GM21529 (cell line): ENCODE results near the gene H6PD.

Experiments used
- ATAC-seq: cut with Tn5 transposase; IDR thresholded peaks from one replicate; pipeline ENCODE4 v1.9.1; 2021; ENCODE audit not compliant: unreplicated experiment

The H6PD gene

DNA sequence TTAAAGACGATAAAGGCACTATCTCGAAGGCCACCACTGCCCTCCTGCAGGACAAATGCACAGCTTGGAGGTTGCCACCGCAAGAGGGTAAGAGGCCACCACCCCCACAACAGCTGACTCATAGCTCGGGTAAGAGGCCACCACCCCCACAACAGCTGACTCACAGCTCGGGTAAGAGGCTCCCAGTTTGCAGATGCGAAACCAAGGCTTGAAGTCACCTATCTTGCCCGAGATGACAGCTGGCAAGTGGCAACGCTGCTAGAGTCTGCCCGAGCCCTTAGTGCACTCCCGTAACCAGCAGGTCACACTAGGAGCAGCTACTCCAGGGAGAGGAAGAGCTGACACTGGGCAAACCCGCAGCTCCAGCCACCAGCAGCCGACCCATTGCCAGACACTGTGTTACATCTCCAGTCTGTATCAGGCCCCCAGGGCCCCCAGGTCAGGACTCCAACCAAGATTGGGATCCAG, 41.0 kb downstream of the H6PD start:
- peak; percentile 92 for ATAC-seq

DNA sequence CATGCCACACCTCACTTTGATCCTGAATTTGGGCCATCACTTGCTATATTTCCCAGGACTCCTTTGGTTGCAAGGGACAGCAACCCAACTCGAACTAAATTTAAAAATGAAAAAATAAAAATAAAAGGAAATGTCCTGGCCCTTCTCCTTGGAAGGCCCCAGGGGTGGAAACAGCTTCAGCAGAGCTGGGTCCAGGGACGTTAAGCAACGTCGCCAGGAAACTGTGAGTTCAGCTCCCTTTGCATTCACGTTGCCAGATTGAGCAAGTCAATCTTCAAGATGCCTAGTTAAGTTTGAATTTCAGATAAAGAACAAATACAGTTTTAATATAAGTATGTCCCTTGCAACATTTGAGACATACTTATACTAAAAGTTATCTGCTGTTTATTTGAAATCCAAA, 43.5 kb downstream of the H6PD start:
- ATAC-seq: no peak

DNA sequence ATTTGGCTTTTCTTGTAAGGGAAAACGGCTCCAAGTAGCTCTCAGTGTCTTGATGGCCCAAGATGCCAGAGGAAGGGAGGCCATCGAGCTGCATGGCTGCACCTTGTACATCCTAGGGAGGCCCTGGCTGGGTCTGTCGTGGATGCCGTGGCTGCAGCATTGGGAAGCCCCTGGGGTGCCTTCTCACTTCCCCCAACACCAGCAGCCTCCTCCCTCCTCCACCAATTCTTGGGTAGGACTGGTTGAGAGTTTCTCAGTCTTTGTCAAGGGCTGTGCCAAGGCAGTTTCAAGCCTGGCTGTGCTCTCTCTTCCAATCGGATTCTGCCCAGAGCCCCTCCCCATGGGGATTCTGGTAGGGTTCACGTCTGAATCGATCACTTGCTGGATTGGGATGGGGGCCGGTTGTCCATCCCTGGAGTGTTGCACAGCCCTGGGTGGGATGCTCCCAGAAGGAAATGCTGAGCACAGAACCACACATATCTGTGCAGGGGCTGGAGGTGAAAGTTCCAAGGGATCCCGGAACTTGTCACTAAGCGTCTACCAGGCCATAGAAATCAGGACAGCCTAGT, 44.1 kb downstream of the H6PD start:
- ATAC-seq: no peak

DNA sequence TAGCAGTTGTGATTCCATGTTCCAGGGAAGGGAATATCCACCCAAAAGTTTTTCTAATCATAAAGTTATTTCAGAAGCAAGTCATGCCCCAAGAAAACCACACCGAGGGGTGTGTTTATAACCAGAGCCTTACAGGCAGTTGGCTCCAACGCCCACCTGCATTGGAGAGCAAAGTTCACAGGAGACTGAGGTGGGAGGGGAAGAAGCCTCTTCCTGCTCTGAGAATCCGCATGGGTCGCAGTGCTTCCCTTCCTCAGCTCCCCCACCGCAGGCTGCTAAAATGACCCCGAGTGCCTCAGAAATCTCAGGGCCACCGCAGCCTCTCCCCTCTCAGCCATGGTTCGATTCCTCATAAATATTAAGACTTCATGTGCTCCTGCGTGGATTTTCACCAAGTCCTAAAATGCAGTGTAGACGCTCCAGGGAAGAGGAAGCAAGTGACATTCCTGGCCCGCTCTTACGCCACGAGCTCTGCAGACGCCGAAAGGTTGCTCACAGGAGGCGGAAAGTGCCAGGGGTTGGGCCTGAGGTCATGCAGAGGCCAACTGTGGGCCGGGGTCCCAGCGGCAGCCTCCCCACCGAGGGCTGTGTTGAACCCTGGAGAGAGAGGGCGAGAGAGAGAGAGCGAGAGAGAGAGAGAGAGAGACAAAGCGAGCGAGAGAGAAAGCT, 44.7 kb downstream of the H6PD start:
- no peak for ATAC-seq

DNA sequence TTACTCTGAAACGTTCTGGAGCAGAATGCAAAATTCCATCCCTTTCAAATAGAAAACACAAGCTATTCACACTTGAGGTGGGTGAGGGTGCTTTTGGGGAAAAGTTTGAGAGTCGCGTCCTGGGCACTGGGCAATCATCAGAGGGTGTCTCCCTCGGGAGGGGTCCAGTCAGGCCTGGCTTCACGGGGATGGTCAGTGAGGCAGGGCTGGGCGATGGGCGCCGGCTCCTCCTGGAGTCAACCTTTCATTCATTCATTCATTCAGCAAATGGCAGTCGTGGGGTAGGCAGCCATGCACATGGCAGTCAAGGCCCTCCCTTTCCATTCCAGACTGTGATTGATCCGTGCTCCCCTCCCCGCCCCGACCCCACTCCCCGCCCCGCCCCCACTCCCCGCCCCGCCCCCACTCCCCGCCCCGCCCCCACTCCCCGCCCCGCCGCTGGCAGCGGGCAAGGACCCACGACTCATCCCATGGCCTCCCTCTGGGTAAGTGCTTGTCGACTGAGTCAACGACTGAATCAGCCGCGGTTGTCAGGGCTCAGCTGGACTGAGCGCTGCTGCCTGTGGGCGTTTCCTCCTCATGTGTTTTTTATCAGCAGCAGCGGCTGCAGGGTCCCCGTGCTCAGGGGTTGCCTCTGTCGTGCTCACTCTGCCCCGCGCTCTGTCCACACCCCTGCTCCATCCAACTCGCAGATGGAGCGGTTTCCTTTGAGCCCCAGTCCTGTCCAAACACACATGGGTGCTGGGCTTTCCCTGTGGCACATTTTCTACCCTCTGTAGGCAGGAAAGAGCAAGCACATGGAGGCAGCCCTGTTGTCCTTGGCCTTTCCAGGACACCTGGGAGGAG, 45.7 kb downstream of the H6PD start:
- ATAC-seq: no peak

DNA sequence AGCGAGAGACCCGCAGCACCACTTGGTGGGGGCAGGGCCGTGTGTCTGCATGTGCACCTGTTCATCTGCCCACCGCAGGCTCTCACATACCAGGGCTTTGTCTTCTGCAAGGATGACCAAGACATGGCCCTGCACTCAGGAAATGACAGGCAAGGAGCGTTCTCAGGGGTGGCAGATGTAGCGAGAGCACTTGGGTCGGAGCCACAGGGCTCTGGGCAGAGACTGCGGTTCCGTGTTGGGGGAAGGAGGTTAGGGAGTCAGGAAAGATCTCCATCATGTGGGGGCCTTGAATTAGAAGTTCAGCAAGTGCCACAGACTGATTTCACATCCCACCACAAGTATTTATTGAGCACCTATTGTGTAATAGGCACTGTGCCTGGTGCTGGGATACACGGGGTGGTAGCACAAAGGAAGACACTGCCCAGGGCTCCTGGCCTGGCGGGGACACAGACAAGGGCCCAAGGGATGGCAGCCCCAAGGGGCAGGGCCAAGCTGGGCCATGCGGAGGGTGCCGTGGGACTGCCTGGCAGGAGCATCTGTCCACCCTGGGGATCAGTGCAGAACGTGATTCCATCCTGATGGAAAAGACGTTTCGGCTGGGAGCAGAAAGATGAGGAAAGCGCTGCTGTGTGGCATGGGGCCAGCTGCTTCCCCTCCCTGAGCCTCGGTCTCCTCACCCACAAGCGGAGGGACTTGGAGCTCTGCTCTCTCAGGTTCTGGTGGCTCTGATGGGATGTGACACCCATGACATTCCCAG, 46.7 kb downstream of the H6PD start:
- no peak for ATAC-seq

DNA sequence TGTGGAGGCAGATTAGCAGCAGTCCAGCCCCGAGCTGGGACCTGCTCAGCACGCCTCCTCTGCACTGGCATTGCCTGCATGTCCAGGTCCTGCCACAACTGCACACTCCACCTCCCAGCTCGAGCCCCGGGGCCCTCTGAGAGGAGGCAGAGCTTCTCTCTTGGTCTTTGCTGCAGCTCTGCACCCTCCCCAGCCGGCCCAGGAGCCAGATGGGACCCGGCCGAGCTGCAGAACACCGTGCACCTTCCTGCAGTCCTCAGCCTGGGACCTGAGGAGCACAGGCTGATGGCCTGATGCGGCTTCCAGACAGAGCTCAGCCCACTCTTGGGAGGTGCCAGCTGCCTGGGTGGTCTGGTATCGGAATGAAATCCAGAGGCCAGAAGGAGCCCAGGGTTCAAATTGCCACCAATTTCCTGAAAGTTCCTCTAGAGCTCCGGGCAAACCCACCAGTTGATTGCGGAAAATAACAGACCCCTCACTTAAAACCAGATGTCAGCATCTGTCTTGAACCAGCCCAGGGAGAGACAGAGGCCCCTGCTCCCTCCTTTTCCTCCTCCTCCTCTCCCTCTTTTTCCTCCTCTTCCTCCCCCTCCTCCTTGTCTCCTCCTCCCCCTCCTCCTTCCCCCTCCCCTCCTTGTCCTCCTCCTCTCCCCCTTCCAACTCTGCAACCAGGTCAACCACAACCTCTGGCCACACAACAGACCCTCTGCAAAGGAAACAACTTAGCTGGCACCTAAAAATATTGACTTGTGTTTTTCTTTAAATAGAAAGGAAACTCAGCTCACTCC, 47.5 kb downstream of the H6PD start:
- no peak for ATAC-seq

DNA sequence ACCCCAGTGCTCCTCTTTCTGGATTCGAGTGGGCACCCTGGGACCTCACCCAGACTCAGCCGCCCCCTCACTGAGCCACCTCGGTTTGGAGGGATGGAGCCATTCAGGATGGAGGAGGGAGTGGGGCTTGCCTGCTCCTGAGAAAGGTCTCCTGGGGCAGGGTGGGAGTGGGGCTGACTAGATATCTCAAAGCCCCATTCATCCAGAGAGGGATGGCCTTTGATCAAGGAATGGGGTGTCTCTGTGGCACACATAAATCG, 48.1 kb downstream of the H6PD start:
- no peak for ATAC-seq

DNA sequence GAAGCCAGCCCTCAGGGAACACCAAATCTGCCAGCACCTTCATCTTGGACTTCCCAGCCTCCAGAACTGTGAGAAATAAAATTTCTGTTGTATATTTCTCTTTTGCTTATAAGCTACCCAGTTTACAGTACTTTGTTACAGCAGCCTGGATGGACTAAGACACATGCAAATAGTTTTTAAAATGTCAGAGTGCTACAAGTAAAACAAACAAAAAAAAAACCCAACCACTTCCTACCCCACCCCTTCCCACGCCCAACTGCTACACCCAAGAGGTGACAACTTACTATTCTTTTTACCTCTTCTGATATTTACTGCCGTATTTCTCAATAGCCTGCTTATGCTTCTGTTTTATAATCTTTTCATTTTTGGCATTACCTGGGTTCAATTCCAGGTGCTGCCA, 49.5 kb downstream of the H6PD start:
- ATAC-seq: no peak

DNA sequence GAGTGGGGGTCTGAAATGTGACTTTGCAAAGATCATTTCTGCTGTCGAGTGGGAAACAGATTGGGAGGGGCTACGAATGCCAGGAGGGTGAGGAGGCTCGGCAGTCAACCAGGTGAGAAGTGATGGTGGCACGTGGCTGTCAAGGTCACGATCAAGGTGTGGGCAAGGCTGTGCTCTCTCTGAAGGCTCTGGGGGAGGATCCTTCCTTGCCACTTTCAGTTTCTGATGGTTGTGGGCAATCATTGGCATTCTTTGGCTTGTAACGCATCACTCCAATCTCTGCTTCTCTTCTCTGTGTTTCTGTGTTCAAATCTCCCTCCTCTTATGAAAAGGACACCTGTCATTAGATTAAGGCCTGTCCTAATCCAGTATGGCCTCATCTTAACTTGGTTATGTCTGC, 52.0 kb downstream of the H6PD start:
- no peak for ATAC-seq

DNA sequence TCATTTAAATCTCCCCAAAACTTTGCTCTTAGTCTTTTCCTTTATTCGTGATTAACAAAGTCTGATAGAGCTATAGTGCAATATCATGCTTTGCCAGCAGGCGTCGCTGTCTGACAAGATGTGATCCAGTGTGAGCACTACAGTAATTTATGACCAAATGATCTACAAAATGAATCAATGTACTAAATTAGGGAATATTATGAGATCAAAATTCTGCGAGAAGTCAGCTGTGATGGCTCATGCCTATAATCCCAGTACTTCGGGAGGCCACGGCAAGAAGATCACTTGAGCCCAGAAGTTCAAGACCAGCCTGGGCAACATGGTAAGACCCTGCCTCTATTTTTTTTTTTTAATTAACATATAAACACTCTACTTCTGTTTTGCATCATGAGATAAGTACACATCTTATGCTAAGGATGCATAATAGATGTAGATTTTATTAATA, 54.5 kb downstream of the H6PD start:
- no peak for ATAC-seq

DNA sequence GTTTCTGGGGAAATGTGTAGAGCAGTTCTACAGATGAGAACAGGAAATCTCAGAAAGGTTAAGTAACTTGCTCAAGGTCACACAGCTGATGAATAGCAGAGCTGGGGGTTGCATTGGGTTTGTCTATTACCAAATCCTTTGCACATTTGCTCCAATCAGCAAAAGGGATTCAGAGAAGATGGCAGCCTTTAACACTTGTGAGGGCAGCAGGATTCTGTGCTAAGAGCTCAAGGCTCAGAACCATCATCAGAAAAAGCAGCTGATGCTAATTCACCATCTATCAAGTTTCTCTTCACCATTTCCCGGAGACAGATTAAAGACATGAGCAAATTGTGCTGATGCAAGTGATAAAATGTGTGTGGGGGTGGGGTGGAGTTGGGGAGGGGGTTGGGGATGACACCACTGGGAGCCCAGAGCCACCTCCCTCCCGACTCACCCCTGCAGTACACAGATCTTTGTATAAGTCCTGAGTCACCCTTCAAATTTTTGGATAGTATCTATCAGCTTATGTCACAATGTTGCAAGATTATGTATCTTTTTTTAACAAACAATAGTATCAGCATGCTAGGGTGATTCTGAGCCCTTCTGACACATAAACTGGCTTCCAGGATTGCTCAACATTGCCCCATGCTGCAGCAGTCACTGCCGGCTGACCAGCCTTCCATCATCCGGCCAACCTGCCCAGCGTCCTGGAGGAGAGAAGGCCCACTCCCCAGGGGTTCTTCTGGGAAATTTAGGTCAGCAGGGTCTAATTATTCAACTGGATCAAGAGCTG, 55.3 kb downstream of the H6PD start:
- ATAC-seq: no peak

DNA sequence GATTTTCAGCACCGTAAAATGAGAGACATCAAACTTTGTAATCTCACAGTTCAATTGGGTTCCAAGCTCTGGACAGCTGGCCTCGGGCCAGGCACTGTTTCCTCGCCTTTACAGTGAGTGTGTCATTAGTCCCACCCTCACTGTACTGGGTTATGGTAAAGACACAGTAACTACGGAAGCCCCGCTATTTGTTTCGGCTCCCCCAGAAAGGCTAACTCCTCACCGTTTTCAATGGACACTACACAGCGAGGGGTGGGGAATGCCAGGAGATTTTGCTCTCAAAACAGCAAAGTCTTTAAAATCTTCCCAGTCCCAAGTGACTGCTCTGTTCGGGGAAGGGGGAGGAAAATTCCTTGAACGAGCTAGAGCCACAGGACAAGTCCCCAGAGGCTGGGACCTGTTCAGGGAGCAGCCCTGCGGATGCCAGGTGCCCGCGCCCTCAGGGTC, 57.4 kb downstream of the H6PD start:
- no peak for ATAC-seq

DNA sequence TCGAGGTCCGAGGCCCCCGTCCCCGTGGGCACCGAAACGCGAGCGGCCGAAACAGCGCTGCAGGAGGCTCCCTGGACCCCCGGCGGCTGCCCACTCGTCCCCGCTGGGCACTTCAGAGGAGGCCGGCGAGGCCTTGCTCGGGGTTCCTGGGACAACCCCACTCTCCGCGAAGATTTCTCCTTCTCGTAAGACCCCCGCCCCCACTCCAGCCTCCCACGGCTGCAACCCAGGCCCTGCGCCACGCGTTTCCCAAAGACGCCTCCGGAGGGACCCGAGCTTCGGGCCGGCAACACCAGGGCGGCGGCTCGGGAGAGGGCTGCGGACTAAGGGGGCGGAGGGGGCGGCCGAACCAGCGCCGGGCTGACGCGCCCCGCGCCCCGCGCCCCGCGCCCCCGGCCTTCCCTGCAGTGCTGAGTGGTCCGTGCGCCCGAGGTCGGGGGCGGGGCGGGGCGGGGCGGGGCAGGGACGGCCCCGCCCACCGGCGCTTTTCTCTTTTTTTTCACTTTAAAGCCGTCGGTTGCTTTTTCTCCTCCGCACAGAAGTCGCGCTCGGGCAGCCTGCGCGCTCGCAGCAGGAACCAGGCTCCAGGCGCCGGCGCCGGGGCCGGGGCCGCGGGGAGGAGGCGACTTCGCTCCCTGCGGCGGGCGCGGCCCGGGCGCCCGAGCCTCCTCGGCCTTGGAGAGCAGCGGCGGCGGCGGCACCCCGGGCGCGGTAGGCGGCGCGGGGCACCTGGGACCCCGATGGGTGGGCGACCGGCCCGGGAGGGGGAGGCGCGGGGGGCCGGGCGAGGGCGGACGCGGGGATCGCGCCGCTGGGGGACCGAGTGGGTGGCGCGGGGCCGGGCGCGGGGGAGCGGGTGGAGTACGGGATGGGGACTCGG, 58.0 kb downstream of the H6PD start, which contains the start of gene SPSB1:
TSS of gene SPSB1 (plus strand) at position 534 of the 880 bp plus-strand sequence. CDS start 62,998 bp downstream, outside the sequence.
- peak; percentile 57 for ATAC-seq

DNA sequence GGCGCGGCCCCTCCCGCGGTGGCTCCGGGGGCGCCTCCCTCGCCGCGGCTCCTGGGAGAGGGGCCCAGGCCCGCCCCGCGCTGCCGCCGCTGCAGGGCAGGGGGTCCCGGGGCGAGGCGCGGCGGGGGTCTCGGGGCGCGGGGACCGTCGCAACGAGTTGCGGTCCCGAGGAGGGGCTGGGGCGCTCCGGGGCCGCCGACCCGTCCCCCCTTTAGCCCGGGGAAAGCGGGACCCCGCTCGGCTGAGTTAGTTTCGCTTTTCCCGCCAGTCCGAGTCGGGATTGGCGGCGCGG, 58.6 kb downstream of the H6PD start:
- ATAC-seq: peak; percentile 14

DNA sequence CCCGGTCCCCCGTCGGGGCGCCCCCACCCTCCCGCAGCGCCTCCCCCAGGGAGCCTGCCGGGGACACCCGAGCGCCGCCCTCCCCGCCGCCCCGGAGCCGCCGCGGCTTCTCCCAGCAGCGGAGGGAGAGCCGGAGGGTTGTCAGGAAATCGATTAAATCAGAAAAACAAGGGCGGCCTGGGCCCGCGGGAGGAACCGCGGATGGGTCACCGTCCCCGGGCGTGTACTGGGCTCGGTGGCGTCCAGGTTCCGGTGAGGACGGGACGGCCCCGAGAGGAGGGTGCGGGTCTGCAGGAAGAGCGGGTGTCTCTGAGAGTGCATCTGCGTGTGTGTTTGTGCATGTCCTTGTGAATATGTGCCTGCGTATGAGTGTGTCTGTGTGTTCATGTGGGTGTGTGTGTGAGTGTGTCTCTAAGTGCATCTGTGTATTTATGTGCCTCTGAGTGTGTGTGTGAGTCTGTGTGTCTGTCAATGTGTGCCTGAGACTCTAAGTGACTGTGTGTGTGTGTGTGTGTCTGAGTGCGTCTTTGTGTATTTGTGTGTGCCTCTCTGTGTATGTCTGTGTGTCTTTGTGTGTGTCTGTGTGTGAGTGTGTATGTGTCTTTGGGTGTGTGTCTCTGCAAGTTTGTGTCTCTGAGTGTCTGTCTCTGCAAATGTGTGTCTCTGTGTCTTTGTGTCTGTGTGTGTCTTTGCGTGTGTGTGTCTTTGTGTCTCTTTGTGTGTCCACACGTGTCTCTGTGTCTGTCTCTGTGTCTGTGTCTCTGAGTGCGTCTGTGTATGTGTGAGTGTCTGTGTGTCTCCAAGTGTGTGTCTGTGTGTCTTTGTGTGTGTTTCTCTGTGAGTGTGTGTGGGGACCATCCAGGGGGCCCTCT, 59.2 kb downstream of the H6PD start:
- peak; percentile 26 for ATAC-seq

DNA sequence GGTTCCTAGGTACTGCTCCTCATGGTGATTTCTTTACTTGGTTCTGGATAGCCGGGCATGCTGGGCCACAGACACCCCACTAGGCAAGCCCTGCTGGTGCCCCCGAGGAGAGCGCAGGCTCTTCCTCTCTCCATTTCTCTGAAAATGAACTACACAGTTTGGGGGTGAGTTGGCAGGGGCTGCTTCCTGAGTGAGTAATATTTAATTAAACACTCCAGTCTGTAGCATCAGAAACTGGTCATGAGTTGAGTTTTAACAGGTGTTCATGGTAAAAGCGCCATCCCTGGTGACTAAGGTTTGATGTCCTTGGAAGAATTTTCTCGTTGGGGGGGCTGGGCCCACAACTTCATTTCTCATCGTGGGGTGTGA, 59.8 kb downstream of the H6PD start:
- no peak for ATAC-seq
